ENCODE results near the gene PRRG4.
"Not testable (repeated sequence)": the region's sequence is repeated elsewhere in the genome, so short reads cannot be mapped to it uniquely, and the experiment has no call there.

The PRRG4 gene

DNA sequence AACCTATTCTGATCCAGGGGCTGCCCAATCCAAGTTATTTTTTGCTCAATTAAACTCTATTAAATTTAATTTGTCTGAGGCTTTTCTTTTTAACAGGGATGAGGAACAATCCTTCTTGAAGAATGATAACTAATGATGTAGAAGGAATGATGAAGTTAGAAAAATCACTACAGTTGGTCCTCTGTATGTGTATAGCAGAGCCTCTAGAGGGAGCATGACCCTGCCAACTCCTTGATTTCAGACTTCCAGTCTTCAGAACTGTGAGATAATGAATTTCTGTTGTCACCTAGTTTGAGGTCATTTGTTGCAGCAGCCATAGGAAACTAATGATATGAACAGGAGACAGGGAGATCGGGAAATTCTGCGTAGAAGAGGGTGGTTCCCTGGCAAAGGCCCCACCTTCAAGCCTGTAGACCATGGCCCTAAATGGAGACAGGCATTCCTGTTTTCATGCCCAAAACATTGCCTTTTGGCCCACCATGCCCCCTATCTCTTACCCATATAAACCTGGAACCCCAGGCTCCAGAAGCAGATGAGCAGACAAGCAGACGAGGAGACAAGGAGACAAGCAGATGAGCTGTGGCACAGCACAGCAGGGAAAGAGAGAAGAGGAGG is 55.1 kb downstream of the PRRG4 start:
- no peak overlapping the region for H3K27ac ChIP-seq
- TF ChIP-seq ZFX (IDR thresholded peaks at IDR 0.05) = no peak
- TF ChIP-seq, protein P1, sequence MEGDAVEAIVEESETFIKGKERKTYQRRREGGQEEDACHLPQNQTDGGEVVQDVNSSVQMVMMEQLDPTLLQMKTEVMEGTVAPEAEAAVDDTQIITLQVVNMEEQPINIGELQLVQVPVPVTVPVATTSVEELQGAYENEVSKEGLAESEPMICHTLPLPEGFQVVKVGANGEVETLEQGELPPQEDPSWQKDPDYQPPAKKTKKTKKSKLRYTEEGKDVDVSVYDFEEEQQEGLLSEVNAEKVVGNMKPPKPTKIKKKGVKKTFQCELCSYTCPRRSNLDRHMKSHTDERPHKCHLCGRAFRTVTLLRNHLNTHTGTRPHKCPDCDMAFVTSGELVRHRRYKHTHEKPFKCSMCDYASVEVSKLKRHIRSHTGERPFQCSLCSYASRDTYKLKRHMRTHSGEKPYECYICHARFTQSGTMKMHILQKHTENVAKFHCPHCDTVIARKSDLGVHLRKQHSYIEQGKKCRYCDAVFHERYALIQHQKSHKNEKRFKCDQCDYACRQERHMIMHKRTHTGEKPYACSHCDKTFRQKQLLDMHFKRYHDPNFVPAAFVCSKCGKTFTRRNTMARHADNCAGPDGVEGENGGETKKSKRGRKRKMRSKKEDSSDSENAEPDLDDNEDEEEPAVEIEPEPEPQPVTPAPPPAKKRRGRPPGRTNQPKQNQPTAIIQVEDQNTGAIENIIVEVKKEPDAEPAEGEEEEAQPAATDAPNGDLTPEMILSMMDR (conservative IDR thresholded peaks at IDR 0.05) = peak; percentile 64

DNA sequence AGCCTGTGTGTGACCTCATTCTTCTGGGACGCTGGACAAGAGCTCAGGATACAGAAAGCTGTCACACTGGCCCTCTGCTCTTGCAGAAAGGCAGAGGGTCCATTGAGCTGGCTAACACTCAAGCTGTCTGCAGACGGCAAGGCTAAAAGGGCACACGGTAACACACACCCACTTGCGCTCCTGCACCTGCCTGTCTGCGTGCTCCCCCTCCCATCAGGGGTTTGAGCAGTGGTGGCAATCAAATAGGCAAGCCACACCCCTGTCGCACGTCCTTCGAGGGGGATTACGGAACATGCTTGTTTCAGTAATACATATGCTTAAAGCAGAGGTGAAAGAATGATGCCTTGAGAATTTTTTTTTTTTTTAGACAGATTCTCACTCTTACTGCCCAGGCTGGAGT is 55.8 kb downstream of the PRRG4 start:
- no peak overlapping the region for H3K27ac ChIP-seq
- TF ChIP-seq, protein P1 (conservative IDR thresholded peaks at IDR 0.05) = no peak
- no peak for TF ChIP-seq ZFX (IDR thresholded peaks at IDR 0.05)

DNA sequence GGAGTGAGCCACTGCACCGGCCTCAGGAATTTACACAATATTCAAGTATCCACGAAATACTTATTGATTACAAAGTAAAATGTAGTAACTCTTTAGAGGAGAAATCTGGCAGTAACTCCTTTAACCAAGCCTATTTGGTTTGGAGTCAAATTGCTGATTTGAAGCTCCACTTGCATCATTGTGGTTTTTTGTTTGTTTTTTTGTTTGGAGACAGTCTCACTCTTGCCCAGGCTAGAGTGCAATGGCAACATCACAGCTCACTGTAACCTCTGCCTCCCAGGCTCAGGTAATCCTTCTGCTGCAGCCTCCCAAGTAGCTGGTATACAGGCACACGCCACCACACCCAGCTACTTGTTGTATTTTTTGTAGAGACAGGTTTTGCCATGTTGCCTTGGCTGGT is 56.5 kb downstream of the PRRG4 start:
- TF ChIP-seq ZFX (IDR thresholded peaks at IDR 0.05) = no peak
- TF ChIP-seq, protein P1 (conservative IDR thresholded peaks at IDR 0.05) = no peak
- H3K27ac ChIP-seq = no peak overlapping the region

DNA sequence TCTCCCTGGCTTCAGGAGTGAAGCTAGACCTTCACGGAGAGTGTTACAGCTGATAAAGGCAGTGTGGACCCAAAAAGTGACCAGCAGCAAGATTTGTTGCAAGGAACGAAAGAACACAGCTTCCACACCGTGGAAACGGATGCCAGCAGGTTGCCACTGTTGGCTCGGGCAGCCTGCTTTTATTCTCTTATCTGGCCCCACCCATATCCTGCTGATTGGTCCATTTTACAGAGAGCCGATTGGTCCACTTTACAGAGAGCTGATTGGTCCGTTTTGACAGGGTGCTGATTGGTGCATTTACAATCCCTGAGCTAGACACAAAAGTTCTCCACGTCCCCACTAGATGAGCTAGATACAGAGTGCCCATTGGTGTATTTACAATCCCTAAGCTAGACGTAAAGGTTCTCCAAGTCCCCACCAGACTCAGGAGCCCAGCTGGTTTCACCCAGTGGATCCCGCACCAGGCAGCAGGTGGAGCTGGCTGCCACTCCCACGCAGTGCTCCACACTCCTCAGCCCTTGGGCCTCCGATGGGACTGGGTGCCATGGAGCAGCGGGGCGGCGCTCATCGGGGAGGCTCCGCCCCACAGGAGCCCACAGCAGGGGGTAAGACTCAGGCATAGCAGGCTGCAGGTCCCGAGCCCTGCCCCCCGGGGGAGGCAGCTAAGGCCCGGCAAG is 58.1 kb downstream of the PRRG4 start:
- H3K27ac ChIP-seq = not testable (repeated sequence)

DNA sequence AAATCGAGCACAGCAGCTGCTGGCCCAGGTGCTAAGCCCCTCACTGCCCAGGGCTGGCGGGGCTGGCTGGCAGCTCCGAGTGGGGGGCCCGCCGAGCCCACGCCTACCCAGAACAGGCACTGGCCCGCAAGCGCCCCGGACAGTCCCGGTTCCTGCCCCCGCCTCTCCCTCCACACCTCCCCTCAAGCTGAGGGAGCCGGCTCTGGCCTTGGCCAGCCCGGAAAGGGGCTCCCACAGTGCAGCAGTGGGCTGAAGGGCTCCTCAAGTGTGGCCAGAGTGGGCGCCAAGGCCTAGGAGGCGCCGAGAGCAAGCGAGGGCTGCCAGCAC is 58.6 kb downstream of the PRRG4 start:
- H3K27ac ChIP-seq = not testable (repeated sequence)

DNA sequence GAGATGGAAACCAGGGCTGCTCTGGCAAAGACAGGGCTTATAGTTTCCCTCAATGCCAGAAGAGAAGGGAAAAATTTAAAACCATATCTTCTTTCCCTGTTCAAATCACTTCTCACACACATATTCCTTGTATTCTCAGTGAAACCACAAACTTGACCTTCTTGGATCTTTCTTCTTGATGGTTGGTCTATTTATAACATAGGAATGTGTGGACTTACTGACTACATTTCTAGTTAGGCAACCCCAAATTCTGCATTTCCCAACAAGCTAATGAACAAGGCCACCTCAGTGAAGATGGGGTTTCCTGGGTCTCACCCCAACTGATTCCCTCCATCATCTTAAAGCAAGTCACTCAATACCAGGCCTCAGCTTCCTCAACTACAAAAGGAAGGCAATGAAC is 59.1 kb downstream of the PRRG4 start:
- H3K27ac ChIP-seq = no peak overlapping the region
- TF ChIP-seq ZFX (IDR thresholded peaks at IDR 0.05) = no peak
- TF ChIP-seq, protein P1 (conservative IDR thresholded peaks at IDR 0.05) = no peak

DNA sequence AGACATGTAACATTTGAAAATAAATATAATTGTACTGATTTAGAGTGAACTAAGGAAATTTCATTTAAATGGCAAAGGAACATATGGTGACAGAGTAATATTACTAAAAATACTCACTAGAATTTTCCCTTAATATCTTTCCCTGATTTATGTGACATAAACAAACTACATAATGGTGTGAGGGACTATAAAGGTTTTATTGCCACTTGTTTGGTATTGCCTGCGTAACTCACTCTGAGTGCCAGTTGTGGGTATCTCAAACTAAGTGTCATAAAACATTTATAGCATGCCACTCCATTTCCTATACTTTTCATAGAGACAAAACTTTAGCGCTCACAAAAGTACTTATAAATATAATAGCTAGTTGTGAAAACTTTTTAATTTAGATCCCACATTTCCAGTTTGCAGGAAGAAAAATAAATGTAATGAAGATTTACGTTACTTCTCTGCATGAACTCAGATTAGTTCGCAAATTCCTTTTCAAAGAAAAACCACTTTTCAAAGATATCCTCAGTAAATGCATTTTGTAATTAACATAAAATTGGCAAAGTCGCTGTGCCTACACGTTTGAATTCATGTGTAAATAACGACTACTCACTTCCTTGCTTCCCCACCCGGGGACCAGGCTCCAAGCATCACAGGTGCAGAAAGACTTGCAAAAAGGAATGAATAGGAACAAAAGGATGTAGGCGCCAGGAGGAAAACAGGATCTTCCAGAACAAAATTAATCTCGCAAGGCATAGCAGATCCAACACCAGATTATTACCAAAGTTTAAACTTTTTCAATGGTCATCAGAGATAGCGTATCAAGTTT is 61.3 kb downstream of the PRRG4 start:
- H3K27ac ChIP-seq = no peak overlapping the region
- no peak for TF ChIP-seq ZFX (IDR thresholded peaks at IDR 0.05)
- TF ChIP-seq, protein P1 (conservative IDR thresholded peaks at IDR 0.05) = no peak

DNA sequence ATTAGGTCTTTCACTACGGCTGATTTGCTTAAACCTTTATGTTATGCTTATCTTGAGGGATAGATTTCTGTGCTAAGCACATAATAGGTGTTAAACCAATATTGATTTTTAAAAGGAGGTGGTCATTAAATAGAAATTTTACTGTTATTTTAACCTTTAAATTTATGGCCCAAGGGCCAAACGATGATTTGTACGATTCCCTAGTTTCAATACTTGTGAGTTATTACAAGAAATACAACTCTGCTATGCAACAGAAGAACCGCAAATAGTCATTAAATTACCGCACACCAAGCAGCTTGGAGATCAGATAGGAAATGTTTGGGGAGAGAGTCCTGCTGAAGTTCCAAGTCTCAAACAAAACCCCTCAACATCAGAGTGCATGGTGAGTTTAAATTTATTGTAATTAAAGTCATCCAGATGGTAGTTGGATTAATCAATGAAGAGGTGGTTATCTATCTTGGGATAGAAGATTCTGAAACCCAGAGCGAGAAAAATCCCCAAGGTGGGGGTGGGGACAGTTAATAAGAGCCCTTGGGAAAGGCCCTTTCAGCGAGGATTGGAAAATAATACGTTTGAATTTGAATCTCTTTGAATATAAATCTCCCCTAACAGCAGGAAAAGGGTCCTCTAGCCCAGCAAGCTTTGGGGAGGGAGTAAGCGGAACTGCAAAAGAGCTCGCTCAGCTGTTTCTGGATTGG is 62.1 kb downstream of the PRRG4 start:
- peak overlapping the region; percentile 96 for H3K27ac ChIP-seq
- TF ChIP-seq, protein P1 (conservative IDR thresholded peaks at IDR 0.05) = no peak
- no peak for TF ChIP-seq ZFX (IDR thresholded peaks at IDR 0.05)

Measured in C4-2B (cell line).